ENCODE data around the gene UTP11.

UTP11 gene

GRCh38 chr1:38060498-38060897, 48.0 kb downstream of the UTP11 start:
- H3K36me3 ChIP-seq (ENCODE audit: control insufficient read depth in 2 of 2, insufficient read depth in 2 of 2, low read length in 2 of 2): no peaks in the 10 kb centered on the region
- no peak overlapping the region for H3K4me3 ChIP-seq (ENCODE audit: low read length in 2 of 2)
- H3K9ac ChIP-seq (ENCODE audit: low read depth in 1 of 2, low read length in 2 of 2): no peak overlapping the region
- no peaks in the 10 kb centered on the region for H3K4me1 ChIP-seq (ENCODE audit: control insufficient read depth in 2 of 2, insufficient read depth in 2 of 2, low read length in 2 of 2)
- H3K27ac ChIP-seq (ENCODE audit: low read depth in 2 of 2, low read length in 2 of 2): no peak overlapping the region
- H3K27me3 ChIP-seq (ENCODE audit: control insufficient read depth in 2 of 2, insufficient read depth in 2 of 2, low read length in 2 of 2): peaks cover 0 to 4% of the 10 kb centered on the region in 2 donors
- H3K9me3 ChIP-seq (ENCODE audit: control insufficient read depth in 2 of 2, low read length in 2 of 2): no peaks in the 10 kb centered on the region

GRCh38 chr1:38061290-38061689, 48.8 kb downstream of the UTP11 start:
- Histone ChIP-seq H3K4me3 (ENCODE audit: low read length in 2 of 2) (no peak overlapping the region), H3K9me3 (ENCODE audit: control insufficient read depth in 2 of 2, low read length in 2 of 2) (no peaks in the 10 kb centered on the region), H3K9ac (ENCODE audit: low read depth in 1 of 2, low read length in 2 of 2) (no peak overlapping the region), H3K27ac (ENCODE audit: low read depth in 2 of 2, low read length in 2 of 2) (no peak overlapping the region), H3K36me3 (ENCODE audit: control insufficient read depth in 2 of 2, insufficient read depth in 2 of 2, low read length in 2 of 2) (no peaks in the 10 kb centered on the region), H3K4me1 (ENCODE audit: control insufficient read depth in 2 of 2, insufficient read depth in 2 of 2, low read length in 2 of 2) (no peaks in the 10 kb centered on the region), H3K27me3 (ENCODE audit: control insufficient read depth in 2 of 2, insufficient read depth in 2 of 2, low read length in 2 of 2) (peaks cover 0 to 2% of the 10 kb centered on the region in 2 donors)

- H3K36me3 ChIP-seq (ENCODE audit: control insufficient read depth in 2 of 2, insufficient read depth in 2 of 2, low read length in 2 of 2): no peaks in the 10 kb centered on the region
- H3K4me3 ChIP-seq (ENCODE audit: low read length in 2 of 2): no peak overlapping the region
- H3K4me1 ChIP-seq (ENCODE audit: control insufficient read depth in 2 of 2, insufficient read depth in 2 of 2, low read length in 2 of 2): no peaks in the 10 kb centered on the region
- H3K9me3 ChIP-seq (ENCODE audit: control insufficient read depth in 2 of 2, low read length in 2 of 2): no peaks in the 10 kb centered on the region
- peaks cover 0 to 2% of the 10 kb centered on the region in 2 donors for H3K27me3 ChIP-seq (ENCODE audit: control insufficient read depth in 2 of 2, insufficient read depth in 2 of 2, low read length in 2 of 2)
- H3K27ac ChIP-seq (ENCODE audit: low read depth in 2 of 2, low read length in 2 of 2): no peak overlapping the region
- H3K9ac ChIP-seq (ENCODE audit: low read depth in 1 of 2, low read length in 2 of 2): no peak overlapping the region
These were observed 49.4 kb downstream of the UTP11 start for GRCh38 chr1:38061883-38062328.

GRCh38 chr1:38062361-38063288, 50.1 kb downstream of the UTP11 start:
- no peaks in the 10 kb centered on the region for H3K9me3 ChIP-seq (ENCODE audit: control insufficient read depth in 2 of 2, low read length in 2 of 2)
- no peak overlapping the region for H3K27ac ChIP-seq (ENCODE audit: low read depth in 2 of 2, low read length in 2 of 2)
- no peaks in the 10 kb centered on the region for H3K4me1 ChIP-seq (ENCODE audit: control insufficient read depth in 2 of 2, insufficient read depth in 2 of 2, low read length in 2 of 2)
- H3K27me3 ChIP-seq (ENCODE audit: control insufficient read depth in 2 of 2, insufficient read depth in 2 of 2, low read length in 2 of 2): peaks cover 2 to 5% of the 10 kb centered on the region in 2 donors
- H3K4me3 ChIP-seq (ENCODE audit: low read length in 2 of 2): no peak overlapping the region
- H3K9ac ChIP-seq (ENCODE audit: low read depth in 1 of 2, low read length in 2 of 2): no peak overlapping the region
- no peaks in the 10 kb centered on the region for H3K36me3 ChIP-seq (ENCODE audit: control insufficient read depth in 2 of 2, insufficient read depth in 2 of 2, low read length in 2 of 2)

GRCh38 chr1:38063616-38064015, 51.1 kb downstream of the UTP11 start:
- H3K36me3 ChIP-seq (ENCODE audit: control insufficient read depth in 2 of 2, insufficient read depth in 2 of 2, low read length in 2 of 2): no peaks in the 10 kb centered on the region
- no peaks in the 10 kb centered on the region for H3K4me1 ChIP-seq (ENCODE audit: control insufficient read depth in 2 of 2, insufficient read depth in 2 of 2, low read length in 2 of 2)
- no peaks in the 10 kb centered on the region for H3K9me3 ChIP-seq (ENCODE audit: control insufficient read depth in 2 of 2, low read length in 2 of 2)
- no peak overlapping the region for H3K4me3 ChIP-seq (ENCODE audit: low read length in 2 of 2)
- no peak overlapping the region for H3K9ac ChIP-seq (ENCODE audit: low read depth in 1 of 2, low read length in 2 of 2)
- H3K27me3 ChIP-seq (ENCODE audit: control insufficient read depth in 2 of 2, insufficient read depth in 2 of 2, low read length in 2 of 2): peaks cover 2 to 13% of the 10 kb centered on the region in 2 donors
- H3K27ac ChIP-seq (ENCODE audit: low read depth in 2 of 2, low read length in 2 of 2): no peak overlapping the region

GRCh38 chr1:38064197-38064903, 51.8 kb downstream of the UTP11 start:
- no peak overlapping the region for H3K27ac ChIP-seq (ENCODE audit: low read depth in 2 of 2, low read length in 2 of 2)
- H3K9me3 ChIP-seq (ENCODE audit: control insufficient read depth in 2 of 2, low read length in 2 of 2): no peaks in the 10 kb centered on the region
- peaks cover 5 to 14% of the 10 kb centered on the region in 2 donors for H3K27me3 ChIP-seq (ENCODE audit: control insufficient read depth in 2 of 2, insufficient read depth in 2 of 2, low read length in 2 of 2)
- H3K4me3 ChIP-seq (ENCODE audit: low read length in 2 of 2): no peak overlapping the region
- no peaks in the 10 kb centered on the region for H3K4me1 ChIP-seq (ENCODE audit: control insufficient read depth in 2 of 2, insufficient read depth in 2 of 2, low read length in 2 of 2)
- H3K36me3 ChIP-seq (ENCODE audit: control insufficient read depth in 2 of 2, insufficient read depth in 2 of 2, low read length in 2 of 2): no peaks in the 10 kb centered on the region
- no peak overlapping the region for H3K9ac ChIP-seq (ENCODE audit: low read depth in 1 of 2, low read length in 2 of 2)

- no peaks in the 10 kb centered on the region for H3K4me1 ChIP-seq (ENCODE audit: control insufficient read depth in 2 of 2, insufficient read depth in 2 of 2, low read length in 2 of 2)
- H3K9me3 ChIP-seq (ENCODE audit: control insufficient read depth in 2 of 2, low read length in 2 of 2): no peaks in the 10 kb centered on the region
- no peak overlapping the region for H3K9ac ChIP-seq (ENCODE audit: low read depth in 1 of 2, low read length in 2 of 2)
- no peak overlapping the region for H3K27ac ChIP-seq (ENCODE audit: low read depth in 2 of 2, low read length in 2 of 2)
- no peaks in the 10 kb centered on the region for H3K36me3 ChIP-seq (ENCODE audit: control insufficient read depth in 2 of 2, insufficient read depth in 2 of 2, low read length in 2 of 2)
- no peak overlapping the region for H3K4me3 ChIP-seq (ENCODE audit: low read length in 2 of 2)
- H3K27me3 ChIP-seq (ENCODE audit: control insufficient read depth in 2 of 2, insufficient read depth in 2 of 2, low read length in 2 of 2): peaks cover 6 to 14% of the 10 kb centered on the region in 2 donors
These were observed 55.9 kb downstream of the UTP11 start for GRCh38 chr1:38068220-38068979.

- Histone ChIP-seq H3K4me1 (ENCODE audit: control insufficient read depth in 2 of 2, insufficient read depth in 2 of 2, low read length in 2 of 2) (no peaks in the 10 kb centered on the region), H3K4me3 (ENCODE audit: low read length in 2 of 2) (no peak overlapping the region), H3K36me3 (ENCODE audit: control insufficient read depth in 2 of 2, insufficient read depth in 2 of 2, low read length in 2 of 2) (no peaks in the 10 kb centered on the region), H3K9me3 (ENCODE audit: control insufficient read depth in 2 of 2, low read length in 2 of 2) (no peaks in the 10 kb centered on the region), H3K9ac (ENCODE audit: low read depth in 1 of 2, low read length in 2 of 2) (no peak overlapping the region), H3K27ac (ENCODE audit: low read depth in 2 of 2, low read length in 2 of 2) (no peak overlapping the region), H3K27me3 (ENCODE audit: control insufficient read depth in 2 of 2, insufficient read depth in 2 of 2, low read length in 2 of 2) (peaks cover 6 to 14% of the 10 kb centered on the region in 2 donors)
These were observed 56.4 kb downstream of the UTP11 start for GRCh38 chr1:38068980-38069340.

- peaks cover 6 to 14% of the 10 kb centered on the region in 2 donors for H3K27me3 ChIP-seq (ENCODE audit: control insufficient read depth in 2 of 2, insufficient read depth in 2 of 2, low read length in 2 of 2)
- no peak overlapping the region for H3K9ac ChIP-seq (ENCODE audit: low read depth in 1 of 2, low read length in 2 of 2)
- no peaks in the 10 kb centered on the region for H3K36me3 ChIP-seq (ENCODE audit: control insufficient read depth in 2 of 2, insufficient read depth in 2 of 2, low read length in 2 of 2)
- H3K4me1 ChIP-seq (ENCODE audit: control insufficient read depth in 2 of 2, insufficient read depth in 2 of 2, low read length in 2 of 2): no peaks in the 10 kb centered on the region
- no peak overlapping the region for H3K27ac ChIP-seq (ENCODE audit: low read depth in 2 of 2, low read length in 2 of 2)
- no peaks in the 10 kb centered on the region for H3K9me3 ChIP-seq (ENCODE audit: control insufficient read depth in 2 of 2, low read length in 2 of 2)
- H3K4me3 ChIP-seq (ENCODE audit: low read length in 2 of 2): no peak overlapping the region
These were observed 59.0 kb downstream of the UTP11 start for GRCh38 chr1:38071312-38072256.

All from mucosa of rectum (tissue), 2 donors.